Epithelial cell of esophagus (primary cell): ENCODE results near the gene STAP2.

Source experiments
- DNase-seq: peaks from one replicate; pipeline ENCODE4 v3.0.0; 2010; ENCODE audit warnings: low read depth
- H3K4me3 ChIP-seq: 2 replicates; pipeline ENCODE4 v1.5.1; 2011; ENCODE audit warnings: mild to moderate bottlenecking, low read length, control low read depth
- CTCF ChIP-seq: IDR thresholded peaks from 2 replicates; pipeline ENCODE4 v1.5.1; 2011; ENCODE audit warnings: low read depth, mild to moderate bottlenecking, low read length, control low read depth, inconsistent platforms; ENCODE audit not compliant: insufficient read depth; ENCODE audit errors: missing control alignments

The STAP2 gene

GRCh38 chr19:4313847-4314490 lies 24.7 kb downstream of the STAP2 start:
- DNase-seq = peak; percentile 25
- H3K4me3 ChIP-seq = no peak overlapping the region
- no peak for TF ChIP-seq CTCF

- H3K4me3 ChIP-seq = no peak overlapping the region
- DNase-seq = peak; percentile 20
- TF ChIP-seq CTCF = no peak
Observed at GRCh38 chr19:4310247-4311121, 28.1 kb downstream of the STAP2 start.

- TF ChIP-seq CTCF = no peak
- no peak overlapping the region for H3K4me3 ChIP-seq
- no peak for DNase-seq
Observed at GRCh38 chr19:4305659-4306058, 33.0 kb downstream of the STAP2 start.

- DNase-seq = no peak
- TF ChIP-seq CTCF = no peak
- H3K4me3 ChIP-seq = no peak overlapping the region
Observed at GRCh38 chr19:4305257-4305612, 33.4 kb downstream of the STAP2 start.

GRCh38 chr19:4304538-4305256 lies 33.9 kb downstream of the STAP2 start, which contains the start of gene FSD1:
Gene FSD1 (plus strand): TSS chr19:4304598. CDS start chr19:4304747, 149 bp downstream.
- no peak for DNase-seq
- no peak within 1 kb of the TSS for H3K4me3 ChIP-seq
- no peak for TF ChIP-seq CTCF

GRCh38 chr19:4303819-4304537 lies 34.6 kb downstream of the STAP2 start:
- TF ChIP-seq CTCF = no peak
- H3K4me3 ChIP-seq = no peak overlapping the region
- no peak for DNase-seq
